HEK293 (cell line): ENCODE data around the gene MYO1D.

ENCODE experiments used
- ATF2 ChIP-seq: fragments of 450-650 bp; formaldehyde crosslinking; IDR thresholded peaks from 2 replicates; pipeline ENCODE4 v1.5.1; 2016; ENCODE audit warnings: missing biosample characterization, missing genetic modification characterization, low read depth
- BCL11A ChIP-seq: fragments of 450-650 bp; formaldehyde crosslinking; IDR thresholded peaks from 2 replicates; pipeline ENCODE4 v1.5.1; 2016; ENCODE audit warnings: low read depth, missing biosample characterization, missing genetic modification characterization
- CTCF ChIP-seq: fragments of 450-650 bp; formaldehyde crosslinking; IDR thresholded peaks from 2 replicates; pipeline ENCODE4 v1.5.1; 2016; ENCODE audit warnings: missing biosample characterization, missing genetic modification characterization
- GLIS1 ChIP-seq: fragments of 450-650 bp; formaldehyde crosslinking; IDR thresholded peaks from 2 replicates; pipeline ENCODE4 v1.5.1; 2016; ENCODE audit warnings: missing biosample characterization, missing genetic modification characterization
- HIC1 ChIP-seq: fragments of 450-650 bp; formaldehyde crosslinking; IDR thresholded peaks from 2 replicates; pipeline ENCODE4 v1.5.1; 2016; ENCODE audit warnings: missing biosample characterization, missing genetic modification characterization
- HOXA7 ChIP-seq: sonication (generic); formaldehyde crosslinking; IDR thresholded peaks from 2 replicates; pipeline ENCODE4 v1.8.1; 2022; ENCODE audit warnings: missing genetic modification reagents, borderline replicate concordance
- REST ChIP-seq: fragments of 450-650 bp; formaldehyde crosslinking; IDR thresholded peaks from 2 replicates; pipeline ENCODE4 v1.5.1; 2016; ENCODE audit warnings: missing biosample characterization, missing genetic modification characterization
- SP2 ChIP-seq: fragments of 450-650 bp; formaldehyde crosslinking; IDR thresholded peaks from 2 replicates; pipeline ENCODE4 v1.5.1; 2016; ENCODE audit warnings: missing biosample characterization, missing genetic modification characterization
- ZBTB21 ChIP-seq: fragments of 450-650 bp; formaldehyde crosslinking; IDR thresholded peaks from 2 replicates; pipeline ENCODE4 v1.5.1; 2017; ENCODE audit warnings: missing biosample characterization, missing genetic modification characterization
- ZBTB8A ChIP-seq: fragments of 450-650 bp; formaldehyde crosslinking; IDR thresholded peaks from 2 replicates; pipeline ENCODE4 v1.5.1; 2016; ENCODE audit warnings: missing biosample characterization, missing genetic modification characterization
- ZNF670 ChIP-seq: fragments of 450-650 bp; formaldehyde crosslinking; IDR thresholded peaks from 2 replicates; pipeline ENCODE4 v1.5.1; 2016; ENCODE audit warnings: missing biosample characterization, missing genetic modification characterization, low read depth
- ZNF785 ChIP-seq: fragments of 450-650 bp; formaldehyde crosslinking; IDR thresholded peaks from 2 replicates; pipeline ENCODE4 v1.5.1; 2016; ENCODE audit warnings: missing biosample characterization, missing genetic modification characterization
- ZSCAN4 ChIP-seq: fragments of 450-650 bp; formaldehyde crosslinking; IDR thresholded peaks from 2 replicates; pipeline ENCODE4 v1.5.1; 2017; ENCODE audit warnings: missing biosample characterization, missing genetic modification characterization

GRCh38 chr17:32815460-32815859 is 61.5 kb downstream of the MYO1D start:
- TF ChIP-seq CTCF (tag by site-specific recombination) (no peak), REST (no peak), HOXA7 (CRISPR knock-in tag) (no peak), ZBTB8A (tag by site-specific recombination) (no peak), ZNF670 (tag by site-specific recombination) (no peak), ZSCAN4 (tag by site-specific recombination) (no peak), ZNF785 (no peak), HIC1 (no peak), BCL11A (tag by site-specific recombination) (no peak), ZBTB21 (tag by site-specific recombination) (no peak), GLIS1 (no peak), SP2 (tag by site-specific recombination) (no peak), ATF2 (tag by site-specific recombination) (no peak)
